ENCODE results near the gene HSBP1. TPM values are rescaled to one million over a fixed set of nuclear protein-coding genes. Genes with fewer than 3 reads are reported as not detected.

HSBP1 gene
- total RNA-seq, 1 experiment from 2014 or later: 230 TPM

DNA sequence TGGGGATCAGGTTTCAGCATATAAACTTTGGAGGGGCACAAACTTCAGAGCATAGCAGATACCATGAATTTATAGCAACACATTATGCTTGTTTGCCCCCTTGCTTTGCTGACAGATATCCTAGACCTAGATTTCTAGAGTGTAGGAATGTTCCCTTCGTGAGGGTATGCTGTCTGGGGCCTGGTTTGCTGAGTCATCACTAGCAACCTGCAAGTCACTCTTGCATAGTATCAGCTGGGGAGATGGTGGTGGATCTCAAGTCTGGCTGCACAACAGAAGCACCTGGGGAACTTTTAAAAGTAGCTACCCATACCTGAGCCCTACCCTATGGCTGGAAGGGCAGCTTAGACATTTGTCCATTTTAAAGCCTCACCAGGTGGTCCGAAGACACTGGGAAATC lies 22.3 kb upstream of the HSBP1 start:
- Histone ChIP-seq H2BK120ac (ENCODE audit: low read depth, low read length, poor library complexity, severe bottlenecking) (no peak overlapping the region), H3K56ac (ENCODE audit: insufficient read length, low read depth, low read length) (no peak overlapping the region), H4K8ac (replicated peaks; ENCODE audit: insufficient read length, low read depth, low read length) (no peak overlapping the region), H3K23me2 (ENCODE audit: insufficient read length, low read depth, low read length, poor library complexity, severe bottlenecking) (no peaks in the 10 kb centered on the region), H3K14ac (ENCODE audit: insufficient read depth, low read length) (no peak overlapping the region), H3K4me2 (ENCODE audit: insufficient read depth, insufficient read length, low read length) (no peak overlapping the region), H3K23ac (ENCODE audit: insufficient read length, low read depth, low read length) (no peak overlapping the region), H4K91ac (ENCODE audit: insufficient read length, low read depth, low read length) (no peak overlapping the region), H3K4ac (ENCODE audit: low read depth, low read length) (no peak overlapping the region), H4K5ac (ENCODE audit: insufficient read length, low read depth, low read length) (no peak overlapping the region), H3K9me3 (ENCODE audit: control insufficient read depth, low read depth, low read length) (no peaks in the 10 kb centered on the region), H2BK15ac (ENCODE audit: low read depth, low read length) (no peak overlapping the region), H3K27me3 (ENCODE audit: insufficient read depth, low read length) (no peaks in the 10 kb centered on the region), H2BK5ac (ENCODE audit: insufficient read length, low read length) (no peak overlapping the region), H3K18ac (ENCODE audit: insufficient read length, low read depth, low read length) (no peak overlapping the region), H3K79me1 (ENCODE audit: insufficient read depth, low read depth, low read length, poor library complexity, severe bottlenecking) (no peaks in the 10 kb centered on the region), H3K27ac (ENCODE audit: insufficient read length, low read depth, low read length) (no peak overlapping the region), H3K79me2 (ENCODE audit: insufficient read depth, low read length) (no peaks in the 10 kb centered on the region), H3K4me1 (ENCODE audit: insufficient read depth, low read length) (no peaks in the 10 kb centered on the region), H4K20me1 (ENCODE audit: control insufficient read depth, insufficient read depth, insufficient read length) (no peaks in the 10 kb centered on the region), H3T11ph (ENCODE audit: low read length) (no peak overlapping the region), H2BK12ac (ENCODE audit: insufficient read length, low read depth, low read length) (no peak overlapping the region), H2BK20ac (ENCODE audit: low read depth, low read length, poor library complexity, severe bottlenecking) (no peak overlapping the region), H2AFZ (ENCODE audit: low read length) (no peak overlapping the region), H3K9ac (ENCODE audit: extremely low read depth, insufficient read length, low read length) (no peak overlapping the region), H2AK5ac (ENCODE audit: insufficient read length, low read length) (no peak overlapping the region)
- Mint-ChIP-seq H3K4me1 (no peaks in the 10 kb centered on the region), H3K36me3 (ENCODE audit: insufficient read depth in 1 of 3, low read depth in 3 of 3) (peaks cover 0 to 4% (median 0%) of the 10 kb centered on the region in 3 experiments; a peak in 2 of 7 replicates), H3K9me3 (no peaks in the 10 kb centered on the region), H3K27ac (no peak overlapping the region), H3K27me3 (ENCODE audit: low read depth) (no peaks in the 10 kb centered on the region; the same call in 1 of the 2 replicates), H3K4me3 (no peak overlapping the region)
- DNase-seq: no peak
- no CpG with 5 or more reads among the region's 2 CpGs for WGBS (ENCODE audit: extremely low coverage, insufficient read length, low lambda C conversion rate)
- TF ChIP-seq, protein P1, sequence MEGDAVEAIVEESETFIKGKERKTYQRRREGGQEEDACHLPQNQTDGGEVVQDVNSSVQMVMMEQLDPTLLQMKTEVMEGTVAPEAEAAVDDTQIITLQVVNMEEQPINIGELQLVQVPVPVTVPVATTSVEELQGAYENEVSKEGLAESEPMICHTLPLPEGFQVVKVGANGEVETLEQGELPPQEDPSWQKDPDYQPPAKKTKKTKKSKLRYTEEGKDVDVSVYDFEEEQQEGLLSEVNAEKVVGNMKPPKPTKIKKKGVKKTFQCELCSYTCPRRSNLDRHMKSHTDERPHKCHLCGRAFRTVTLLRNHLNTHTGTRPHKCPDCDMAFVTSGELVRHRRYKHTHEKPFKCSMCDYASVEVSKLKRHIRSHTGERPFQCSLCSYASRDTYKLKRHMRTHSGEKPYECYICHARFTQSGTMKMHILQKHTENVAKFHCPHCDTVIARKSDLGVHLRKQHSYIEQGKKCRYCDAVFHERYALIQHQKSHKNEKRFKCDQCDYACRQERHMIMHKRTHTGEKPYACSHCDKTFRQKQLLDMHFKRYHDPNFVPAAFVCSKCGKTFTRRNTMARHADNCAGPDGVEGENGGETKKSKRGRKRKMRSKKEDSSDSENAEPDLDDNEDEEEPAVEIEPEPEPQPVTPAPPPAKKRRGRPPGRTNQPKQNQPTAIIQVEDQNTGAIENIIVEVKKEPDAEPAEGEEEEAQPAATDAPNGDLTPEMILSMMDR (conservative IDR thresholded peaks at IDR 0.05): no peak
